GM19043 (cell line): Measurements from ENCODE around the gene ANGEL2.

ENCODE experiments used
- ATAC-seq: cut with Tn5 transposase; IDR thresholded peaks from one replicate; pipeline ENCODE4 v1.9.1; 2021; ENCODE audit warnings: low read depth; ENCODE audit not compliant: unreplicated experiment

Gene ANGEL2

GRCh38 chr1:212954514-212954913, 61.2 kb downstream of the ANGEL2 start:
- no peak for ATAC-seq

GRCh38 chr1:212953321-212953720, 62.3 kb downstream of the ANGEL2 start:
- no peak for ATAC-seq

GRCh38 chr1:212952641-212952976, 63.1 kb downstream of the ANGEL2 start:
- ATAC-seq = no peak

GRCh38 chr1:212951947-212952640, 63.6 kb downstream of the ANGEL2 start:
- ATAC-seq = no peak

GRCh38 chr1:212951126-212951946, 64.3 kb downstream of the ANGEL2 start:
- peak; percentile 1 for ATAC-seq

- peak; percentile 97 for ATAC-seq
Observed at GRCh38 chr1:212950243-212951125, 65.2 kb downstream of the ANGEL2 start, which contains the start of gene VASH2. Gene VASH2 (plus strand): TSS chr1:212950541. CDS start chr1:212951543, 1,002 bp downstream.

- no peak for ATAC-seq
Observed at GRCh38 chr1:212949771-212950170, 65.9 kb downstream of the ANGEL2 start.

GRCh38 chr1:212946872-212947271, 68.8 kb downstream of the ANGEL2 start:
- ATAC-seq = no peak

- ATAC-seq = no peak
Observed at GRCh38 chr1:212945463-212946160, 70.1 kb downstream of the ANGEL2 start.

GRCh38 chr1:212945056-212945455, 70.6 kb downstream of the ANGEL2 start:
- no peak for ATAC-seq

- peak; percentile 60 for ATAC-seq
Observed at GRCh38 chr1:212944229-212944901, 71.3 kb downstream of the ANGEL2 start.

- no peak for ATAC-seq
Observed at GRCh38 chr1:212943393-212943710, 72.3 kb downstream of the ANGEL2 start.

- ATAC-seq = no peak
Observed at GRCh38 chr1:212942679-212943392, 72.8 kb downstream of the ANGEL2 start.
